Gastroesophageal sphincter (tissue), 3 donors: ENCODE data around the gene HMOX1.

Experiments used
- CTCF ChIP-seq, 4 experiments: fragments of 200-600 bp in 2 of 4; fragments of 450-650 bp in 2 of 4; sonication (generic) in 1 of 4; IDR thresholded peaks; one replicate each; pipeline ENCODE4 v1.5.1; 2017 to 2019; ENCODE audit warnings: antibody characterized with exemption in 4 of 4, mild to moderate bottlenecking in 2 of 4, moderate library complexity in 2 of 4
- EP300 ChIP-seq: sonication (generic); formaldehyde crosslinking; IDR thresholded peaks from one replicate; pipeline ENCODE4 v1.6.1; 2017; ENCODE audit warnings: antibody characterized with exemption, mild to moderate bottlenecking

GRCh38 chr22:35424761-35425160 lies 43.9 kb downstream of the HMOX1 start:
- TF ChIP-seq CTCF (IDR thresholded peaks at IDR 0.05) (no peak), EP300 (no peak)
